ENCODE data around the gene SMIM3.
"Not testable (repeated sequence)": the region's sequence is repeated elsewhere in the genome, so short reads cannot be mapped to it uniquely, and the experiment has no call there.

SMIM3 gene

DNA sequence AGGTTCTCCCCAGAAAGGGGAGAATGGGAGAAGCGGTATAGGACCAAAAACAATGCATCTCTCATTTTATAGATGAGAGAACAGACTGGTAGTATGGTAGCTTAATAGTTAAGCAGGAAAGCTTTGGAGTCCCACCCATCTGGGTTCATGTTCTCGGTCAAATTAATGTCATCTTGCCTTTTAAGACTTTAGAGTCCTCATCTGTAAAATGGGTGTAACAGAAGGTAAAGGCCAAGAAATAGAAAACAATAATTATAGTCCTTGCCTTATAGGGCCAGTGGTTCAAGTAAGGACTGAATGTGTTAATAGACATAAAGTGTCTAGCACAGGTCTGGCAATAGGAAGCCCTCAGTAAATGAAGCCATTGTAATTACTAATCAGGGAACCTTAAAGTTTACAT, 16.4 kb downstream of the SMIM3 start:
- no peak for DNase-seq (ENCODE audit: low spot score)

DNA sequence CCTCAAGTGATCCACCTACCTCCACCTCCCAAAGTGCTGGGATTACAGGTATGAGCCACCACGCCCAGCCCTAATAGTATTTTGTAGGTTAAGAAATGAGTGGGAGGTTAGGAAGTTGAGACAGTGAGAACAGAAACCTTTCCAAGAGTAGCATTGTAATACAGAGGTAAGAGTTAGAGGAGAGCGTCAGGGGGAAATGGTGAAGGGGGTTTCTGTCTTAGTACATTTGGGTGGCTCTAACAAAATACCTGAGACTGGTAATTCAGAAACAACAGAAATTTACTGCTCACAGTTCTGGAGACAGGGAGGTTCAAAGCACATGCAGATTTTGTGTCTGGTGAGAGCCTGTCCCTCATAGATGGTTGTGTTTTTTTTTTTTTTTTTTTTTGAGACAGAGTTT, 18.8 kb downstream of the SMIM3 start:
- no peak for DNase-seq (ENCODE audit: low spot score)

DNA sequence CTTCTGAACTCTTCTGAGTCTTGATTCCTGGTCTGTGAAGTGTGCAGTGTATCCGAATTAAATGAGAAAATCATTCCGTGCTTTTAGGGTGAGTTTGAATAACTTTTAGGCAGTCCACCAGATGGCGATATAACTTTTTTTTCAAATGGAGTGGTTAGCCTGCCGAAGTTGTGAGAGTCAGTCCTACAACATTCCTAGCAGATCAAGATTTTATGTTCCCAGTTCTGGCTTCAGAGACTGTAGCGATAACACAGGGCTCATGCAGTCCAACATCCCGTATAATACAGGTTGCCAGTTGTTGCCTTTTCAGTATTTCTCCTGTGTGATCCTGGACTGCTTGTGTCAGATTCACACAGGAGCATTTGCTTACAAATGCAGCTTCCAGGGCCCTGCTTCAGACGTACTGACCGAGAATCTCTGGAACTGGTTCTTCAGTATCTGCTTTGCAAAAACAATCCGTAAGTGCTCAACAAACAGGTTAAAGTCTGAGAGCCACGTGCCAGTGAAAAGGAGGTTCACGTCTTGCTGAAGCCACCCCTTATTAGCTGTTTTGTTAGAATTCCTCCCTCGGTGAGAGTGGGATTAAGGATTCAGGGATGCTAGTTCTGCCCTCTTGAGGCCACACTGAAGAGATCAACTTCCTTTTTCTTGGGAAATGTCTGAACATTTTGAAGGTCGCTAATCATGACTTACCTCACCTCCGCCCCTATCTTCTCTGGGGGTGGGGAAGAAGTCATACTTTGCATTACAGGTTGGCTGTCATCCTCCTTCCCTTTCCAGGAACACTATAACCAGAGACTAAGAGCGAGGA, 22.8 kb downstream of the SMIM3 start:
- peak; percentile 66 for DNase-seq (ENCODE audit: low spot score)

DNA sequence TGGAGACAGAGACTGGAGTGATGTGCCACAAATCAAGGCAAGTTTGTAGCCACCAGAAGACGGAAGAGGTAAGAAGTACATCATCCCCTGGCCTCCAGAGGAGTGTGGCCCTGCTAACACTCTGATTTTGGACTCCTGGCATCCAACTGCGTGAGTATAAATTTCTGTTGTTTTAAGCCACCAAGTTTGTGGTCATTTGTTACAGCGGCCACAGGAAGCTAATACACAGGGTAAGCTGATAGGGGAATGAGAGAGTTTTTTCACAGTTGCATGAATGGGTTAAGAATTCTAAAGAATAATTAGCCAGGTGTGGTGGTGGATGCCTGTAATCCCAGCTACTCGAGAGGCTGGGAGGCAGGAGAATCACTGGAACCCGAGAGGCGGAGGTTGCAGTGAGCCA, 25.8 kb downstream of the SMIM3 start:
- DNase-seq (ENCODE audit: low spot score): no peak

DNA sequence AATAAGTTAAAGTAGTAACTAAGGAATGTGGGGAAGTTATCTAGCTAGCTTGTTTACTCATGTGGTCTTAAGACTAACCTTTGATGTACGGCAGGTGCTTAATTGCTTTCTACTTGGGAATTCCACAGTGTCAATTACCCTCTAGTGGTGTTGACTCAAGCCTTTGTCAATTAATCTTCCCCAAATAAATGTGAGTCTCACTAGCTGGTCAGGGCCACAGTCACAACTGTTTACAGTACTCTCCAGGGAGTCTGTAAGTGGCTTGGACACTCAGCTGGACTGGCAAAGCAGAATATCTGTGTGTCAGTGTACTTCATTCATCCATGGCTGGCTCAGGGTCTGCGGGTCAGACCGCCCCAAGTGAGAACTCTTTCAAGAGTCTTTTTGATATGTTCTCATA, 30.8 kb downstream of the SMIM3 start:
- DNase-seq (ENCODE audit: low spot score): no peak

DNA sequence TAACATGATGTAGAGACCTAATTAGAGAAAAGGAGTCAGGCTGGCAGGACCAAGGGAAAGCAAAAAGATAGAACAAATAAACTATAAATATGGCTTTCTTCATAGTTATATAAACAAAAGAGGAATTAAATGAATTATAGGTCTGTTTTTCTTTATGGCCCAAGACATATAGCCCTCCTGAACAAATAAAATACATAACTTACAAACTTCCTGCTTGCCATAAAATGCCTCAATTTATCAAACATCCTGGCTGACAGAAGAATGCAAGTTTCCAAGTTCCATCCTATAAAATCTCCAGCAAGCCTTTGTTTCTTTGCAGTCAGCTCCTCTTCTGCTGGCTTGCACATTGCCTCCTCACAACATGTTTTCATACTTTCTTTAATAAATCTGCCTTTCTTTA, 36.5 kb downstream of the SMIM3 start:
- DNase-seq (ENCODE audit: low spot score): no peak

DNA sequence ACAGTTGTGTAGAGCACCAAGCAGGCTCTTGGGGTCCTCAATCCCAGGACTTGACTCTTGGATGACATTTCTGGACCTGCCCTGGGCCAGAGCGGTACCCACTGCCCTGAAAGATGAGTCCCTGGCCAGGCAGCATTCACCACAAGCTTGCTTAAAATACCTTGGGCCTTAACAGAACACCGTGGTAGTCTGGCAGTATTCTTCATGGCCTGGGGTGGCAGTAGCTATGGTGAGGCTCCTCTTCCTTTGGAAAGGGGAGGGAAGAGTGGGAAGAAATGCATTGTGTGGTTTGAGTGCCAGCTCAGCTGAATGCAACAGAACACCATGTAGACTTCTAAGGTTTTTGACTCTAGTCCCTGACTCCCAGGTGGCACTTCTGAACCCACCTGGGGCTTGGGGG, 38.4 kb downstream of the SMIM3 start:
- DNase-seq (ENCODE audit: low spot score): no peak

DNA sequence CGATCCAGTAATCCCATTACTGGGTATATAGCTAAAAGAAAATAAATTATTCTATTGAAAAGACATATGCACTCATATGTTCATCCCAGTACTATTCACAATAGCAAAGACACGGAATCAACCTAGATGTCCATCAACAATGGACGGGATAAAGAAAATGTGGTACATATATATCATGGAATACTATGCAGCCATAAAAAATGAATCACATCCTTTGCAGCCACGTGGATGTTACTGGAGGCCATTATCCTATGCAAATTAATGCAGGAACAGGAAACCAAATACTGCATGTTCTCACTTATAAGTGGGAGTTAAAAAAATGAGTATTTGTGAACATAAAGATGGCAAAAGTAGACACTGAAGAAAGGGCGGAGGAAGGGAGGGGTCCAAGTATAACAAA, 51.2 kb downstream of the SMIM3 start:
- DNase-seq (ENCODE audit: low spot score): no peak

DNA sequence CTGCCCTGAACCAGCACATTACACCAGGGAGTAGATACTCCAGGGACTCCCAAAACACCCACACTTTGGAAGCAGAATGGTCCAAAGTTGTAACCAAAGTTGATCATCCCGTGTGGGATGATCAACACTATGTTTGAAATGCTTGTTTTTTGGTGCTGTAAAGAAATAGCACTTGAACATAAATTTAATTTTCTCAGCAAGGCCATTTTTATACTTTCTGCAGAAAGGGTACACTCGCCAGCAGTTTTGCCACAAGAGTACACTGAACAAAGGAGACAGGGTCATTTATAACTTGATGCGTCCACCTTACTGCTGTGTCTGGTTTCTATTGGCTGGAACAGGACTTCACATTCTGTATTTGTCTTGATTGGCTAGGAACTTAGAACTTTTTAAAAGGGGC, 53.3 kb downstream of the SMIM3 start:
- DNase-seq (ENCODE audit: low spot score): not testable (repeated sequence)

DNA sequence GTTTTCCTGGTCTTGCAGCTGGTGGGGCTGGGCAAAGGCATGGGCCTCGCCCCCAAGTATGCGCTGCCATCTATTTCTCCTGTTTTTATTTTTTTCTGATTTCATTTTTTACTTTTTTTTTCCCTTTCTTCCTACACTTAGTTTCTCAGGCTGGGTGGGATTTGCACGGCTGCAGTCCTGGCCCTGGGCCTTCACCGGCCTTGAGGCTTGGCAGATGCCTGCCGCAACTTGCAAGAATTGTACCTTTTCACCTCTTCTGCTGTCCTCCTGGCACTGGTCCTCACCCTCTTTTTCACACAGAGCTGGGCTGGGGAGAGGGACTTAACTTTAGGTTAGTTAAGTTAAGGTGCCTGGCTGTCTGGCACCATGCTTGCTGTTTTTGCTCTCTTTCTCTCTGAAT, 57.5 kb downstream of the SMIM3 start:
- no peak for DNase-seq (ENCODE audit: low spot score)

DNA sequence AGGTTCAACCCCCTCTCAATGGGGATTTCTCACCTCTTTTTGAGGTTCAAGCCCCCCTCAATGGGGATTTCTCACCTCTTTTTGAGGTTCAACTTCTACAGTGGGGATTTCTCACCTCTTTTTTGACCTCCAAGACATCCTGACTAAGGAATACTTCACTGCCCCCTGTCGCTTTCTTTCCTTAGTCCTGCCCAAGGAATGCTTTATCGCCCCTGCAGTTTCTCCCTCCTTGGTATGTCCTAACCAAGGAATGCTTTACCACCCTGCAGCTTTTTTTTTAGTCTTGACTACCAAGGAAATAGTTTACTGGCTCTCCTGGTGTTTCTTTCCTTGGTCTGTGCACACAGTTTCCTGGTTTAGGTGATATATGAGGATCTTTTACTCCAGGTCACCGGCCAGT, 58.1 kb downstream of the SMIM3 start:
- DNase-seq (ENCODE audit: low spot score): peak; percentile 28

DNA sequence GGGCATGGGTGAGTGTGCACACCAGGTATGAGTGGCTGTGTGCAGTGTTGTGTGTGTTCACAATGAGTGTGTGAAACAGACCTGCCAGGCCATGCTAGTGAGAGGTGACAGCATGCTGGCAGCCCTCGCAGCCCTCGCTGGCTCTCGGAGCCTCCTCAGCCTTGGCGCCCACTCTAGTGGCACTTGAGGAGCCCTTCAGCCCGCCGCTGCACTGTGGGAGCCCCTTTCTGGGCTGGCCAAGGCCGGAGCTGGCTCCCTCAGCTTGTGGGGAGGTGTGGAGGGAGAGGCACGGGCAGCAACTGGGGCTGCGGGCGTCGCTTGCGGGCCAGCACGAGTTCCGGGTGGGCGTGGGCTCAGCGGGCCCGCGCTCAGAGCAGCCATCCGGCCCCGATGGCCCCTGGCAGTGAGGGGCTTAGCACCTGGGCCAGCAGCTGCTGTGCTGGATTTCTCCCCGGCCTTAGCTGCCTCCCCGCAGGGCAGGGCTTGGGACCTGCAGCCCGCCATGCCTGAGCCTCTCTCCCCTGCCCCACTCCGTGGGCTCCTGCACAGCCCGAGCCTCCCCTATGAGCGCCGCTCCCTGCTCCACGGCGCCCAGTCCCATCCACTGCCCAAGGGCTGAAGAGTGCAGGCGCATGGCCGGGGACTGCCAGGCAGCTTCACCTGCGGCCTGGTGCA, 66.8 kb downstream of the SMIM3 start:
- DNase-seq (ENCODE audit: low spot score): not testable (repeated sequence)

DNA sequence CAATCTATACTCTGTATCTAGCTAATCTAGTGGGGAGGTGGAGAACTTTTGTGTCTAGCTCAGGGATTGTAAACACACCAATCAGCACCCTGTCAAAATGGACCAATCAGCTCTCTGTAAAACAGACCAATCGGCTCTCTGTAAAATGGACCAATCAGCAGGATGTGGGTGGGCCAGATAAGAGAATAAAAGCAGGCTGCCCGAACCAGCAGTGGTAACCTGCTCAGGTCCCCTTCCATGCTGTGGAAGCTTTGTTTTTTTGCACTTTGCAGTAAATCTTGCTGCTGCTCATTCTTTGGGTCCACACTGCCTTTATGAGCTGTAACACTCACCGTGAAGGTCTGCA, 67.7 kb downstream of the SMIM3 start, which contains the start of gene IRGM:
TSS of gene IRGM (plus strand) at position 214 of the 346 bp plus-strand sequence. CDS start 1,603 bp downstream, outside the sequence.
- DNase-seq (ENCODE audit: low spot score): not testable (repeated sequence)

Measured in iPS-NIHi11 (cell line).